ENCODE measurements around the gene CD37.

The CD37 gene

DNA sequence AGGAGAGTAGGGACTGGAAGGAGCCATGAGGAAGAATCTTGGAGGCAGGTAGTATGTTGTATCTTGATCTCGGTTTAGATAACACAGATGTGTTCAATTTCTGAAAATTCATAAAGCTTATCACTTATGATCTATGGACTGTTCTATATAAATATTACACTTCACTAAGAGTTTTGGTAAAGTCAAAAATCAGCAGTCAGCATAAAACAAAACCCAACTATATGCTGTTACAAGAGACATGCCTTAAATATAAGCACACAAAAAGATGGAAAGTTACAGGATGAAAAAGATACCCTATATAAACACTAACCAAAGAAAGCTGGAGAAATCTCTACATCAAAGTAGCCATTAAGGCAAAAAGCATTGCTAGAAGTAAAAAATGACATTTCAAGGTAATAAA is 48.4 kb downstream of the CD37 start:
- DNase-seq: no peak

DNA sequence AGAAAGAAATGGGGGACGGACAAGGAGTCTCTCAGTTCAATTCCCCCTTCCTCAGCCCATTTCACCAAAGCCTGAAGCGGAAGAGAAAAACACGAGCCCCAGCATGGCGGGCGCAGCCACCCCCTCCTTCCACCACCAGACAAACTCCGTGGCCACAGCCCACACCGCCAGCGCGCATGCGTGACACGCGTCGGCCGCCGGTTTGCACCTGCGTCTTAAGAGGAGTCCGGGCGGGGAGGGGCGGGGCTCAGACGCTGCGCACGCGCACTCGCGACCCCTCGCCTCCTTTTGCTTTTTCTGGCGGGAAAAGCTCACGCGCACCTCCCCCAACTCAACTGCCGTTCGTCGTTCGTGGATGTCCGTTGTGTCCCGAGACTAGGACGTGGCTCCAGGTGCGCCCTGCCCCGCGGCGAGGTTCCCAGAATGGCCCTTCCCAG is 52.7 kb downstream of the CD37 start, which contains the start of gene KASH5:
Gene KASH5 (plus strand): TSS at position 314 of the 437 bp plus-strand sequence. CDS start 2,635 bp downstream, outside the sequence.
- DNase-seq: no peak

DNA sequence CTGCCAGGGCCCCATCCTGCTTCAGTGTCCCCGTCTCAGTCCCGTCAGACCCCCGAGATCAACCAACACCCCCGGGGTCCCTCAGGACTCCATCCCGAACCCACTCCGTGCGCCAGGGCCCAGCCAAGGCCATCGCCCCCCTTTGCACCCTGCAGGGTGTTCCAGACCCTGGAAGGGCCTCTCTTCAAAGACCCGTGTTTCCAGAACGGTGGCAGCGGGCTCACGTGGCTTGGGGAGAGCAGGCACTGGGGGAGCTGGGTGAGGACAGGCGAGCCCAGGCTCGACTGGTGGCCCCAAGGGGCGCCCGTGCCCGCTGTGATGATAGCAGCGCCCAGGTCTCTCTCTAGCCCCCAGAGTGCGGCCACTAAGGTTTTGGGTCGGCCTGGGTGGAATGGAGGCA is 54.2 kb downstream of the CD37 start:
- no peak for DNase-seq
